Activated gamma-delta T cell treated with anti-CD3 and anti-CD28 coated beads, Interleukin-2, amount 50 U/mL, for 16 hours (primary cell): ENCODE results near the gene C6.
"Not testable (repeated sequence)": the region's sequence is repeated elsewhere in the genome, so short reads cannot be mapped to it uniquely, and the experiment has no call there.

Source experiments
- DNase-seq: peaks from one replicate; pipeline ENCODE4 v3.0.0-alpha.2; 2020; ENCODE audit warnings: low read depth

C6 gene

GRCh38 chr5:41199660-41200059, 13.7 kb downstream of the C6 start:
- DNase-seq, result no peak

GRCh38 chr5:41196197-41196596, 17.1 kb downstream of the C6 start:
- DNase-seq, result no peak

- DNase-seq, result no peak
These were observed 18.1 kb downstream of the C6 start for GRCh38 chr5:41195228-41195627.

GRCh38 chr5:41194339-41194738, 19.0 kb downstream of the C6 start:
- DNase-seq, result no peak

- DNase-seq, result no peak
These were observed 19.7 kb downstream of the C6 start for GRCh38 chr5:41193456-41194205.

- DNase-seq, result no peak
These were observed 22.1 kb downstream of the C6 start for GRCh38 chr5:41191249-41191648.

- DNase-seq, result no peak
These were observed 27.2 kb downstream of the C6 start for GRCh38 chr5:41186143-41186542.

- not testable (repeated sequence) for DNase-seq
These were observed 30.0 kb downstream of the C6 start for GRCh38 chr5:41183331-41183730.

GRCh38 chr5:41182666-41183065, 30.7 kb downstream of the C6 start:
- DNase-seq, result no peak

GRCh38 chr5:41181691-41182564, 31.4 kb downstream of the C6 start:
- DNase-seq, result no peak

- DNase-seq, result no peak
These were observed 36.4 kb downstream of the C6 start for GRCh38 chr5:41176952-41177351.

GRCh38 chr5:41172012-41172411, 41.3 kb downstream of the C6 start:
- DNase-seq, result no peak

GRCh38 chr5:41161271-41161670, 52.1 kb downstream of the C6 start:
- DNase-seq, result no peak

- DNase-seq, result no peak
These were observed 55.9 kb downstream of the C6 start for GRCh38 chr5:41157272-41157894.

GRCh38 chr5:41156739-41157138, 56.6 kb downstream of the C6 start:
- no peak for DNase-seq

GRCh38 chr5:41154491-41154890, 58.8 kb downstream of the C6 start:
- no peak for DNase-seq

GRCh38 chr5:41151564-41151963, 61.8 kb downstream of the C6 start:
- DNase-seq, result no peak

GRCh38 chr5:41148448-41148847, 64.9 kb downstream of the C6 start:
- DNase-seq, result no peak

GRCh38 chr5:41145306-41145705, 68.0 kb downstream of the C6 start:
- no peak for DNase-seq

- DNase-seq, result no peak
These were observed 70.0 kb downstream of the C6 start for GRCh38 chr5:41143131-41143901.

- no peak for DNase-seq
These were observed 85.2 kb downstream of the C6 start for GRCh38 chr5:41127967-41128690.
